ENCODE results near the gene FAM240A. TPM values are rescaled to one million over a fixed set of nuclear protein-coding genes. Genes with fewer than 3 reads are reported as not detected.
"Not testable (repeated sequence)": the region's sequence is repeated elsewhere in the genome, so short reads cannot be mapped to it uniquely, and the experiment has no call there.

The FAM240A gene
- not detected in 2 replicates for total RNA-seq (2014; rRNA removed; shearing (Covaris generic))

DNA sequence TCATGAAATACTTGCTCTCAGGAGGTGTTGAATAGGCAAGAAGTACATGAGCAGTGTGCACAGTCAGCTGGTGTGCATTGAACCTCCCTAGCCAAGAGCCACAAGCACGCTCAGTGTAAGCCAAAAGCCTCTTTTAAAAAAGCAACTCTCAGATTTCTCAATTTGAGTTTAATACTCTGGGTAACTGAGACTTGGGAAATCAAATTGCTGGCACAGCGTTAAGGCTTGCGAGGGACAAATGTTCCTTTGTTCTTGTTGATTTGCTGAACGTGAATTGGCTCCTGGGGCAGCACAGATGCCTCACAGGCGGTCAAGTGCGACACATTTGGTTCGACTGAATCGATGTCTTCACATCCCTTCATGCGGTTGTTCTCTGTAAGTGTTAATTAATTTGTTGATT is at the start of gene FAM240A:
TSS of gene FAM240A (plus strand) at position 202 of the 400 bp plus-strand sequence. CDS start at position 361, 159 bp downstream.
- no peaks in the 10 kb centered on the region for H3K9me3 ChIP-seq (replicated peaks)
- H3K4me1 ChIP-seq (replicated peaks), result no peaks in the 10 kb centered on the region
- no peak for DNase-seq (ENCODE audit: low read depth in 1 of 2, low spot score in 2 of 2)
- H3K27me3 ChIP-seq (replicated peaks), result no peaks in the 10 kb centered on the region
- no peaks in the 10 kb centered on the region for H3K36me3 ChIP-seq
- H3K27ac ChIP-seq, result no peak within 1 kb of the TSS
- H3K4me3 ChIP-seq, result no peak within 1 kb of the TSS

DNA sequence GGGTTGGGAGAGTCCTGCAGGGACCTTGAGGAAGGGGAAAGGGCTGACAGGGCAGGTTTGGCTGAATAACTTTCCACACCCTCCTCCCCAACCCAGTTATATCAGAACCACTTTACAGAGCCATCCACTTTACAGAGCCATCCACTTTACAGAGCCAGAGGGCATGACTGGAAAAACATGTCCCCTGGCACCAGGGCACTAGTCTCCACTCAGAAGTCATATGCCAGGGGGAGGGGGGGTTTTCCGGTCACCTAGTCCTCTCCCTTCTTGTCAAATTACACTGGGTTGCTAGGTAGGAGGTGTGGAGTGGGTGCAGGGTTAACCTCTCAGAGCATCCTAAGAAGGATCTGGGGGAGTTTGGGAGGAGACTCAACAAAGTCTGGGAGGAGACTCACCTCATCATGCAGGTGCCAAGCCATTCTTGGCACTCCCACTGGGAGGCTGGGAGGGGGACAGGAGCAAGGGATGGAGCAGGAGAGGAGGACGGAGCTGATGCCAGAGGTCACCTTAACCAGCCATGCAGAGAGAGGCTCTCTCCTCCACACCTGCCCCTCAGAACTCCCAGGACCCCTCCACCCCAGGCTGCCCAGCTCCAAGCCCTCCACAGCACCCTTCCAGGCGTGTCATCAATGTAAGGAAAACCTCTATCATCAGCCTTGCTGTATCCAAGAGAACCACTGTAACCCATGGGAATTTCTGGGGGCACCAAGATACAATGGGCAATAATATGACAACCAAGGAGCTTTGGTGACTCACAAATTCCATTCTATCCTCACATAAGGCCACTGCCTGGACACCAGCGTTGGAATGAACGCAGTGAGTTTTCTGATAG is 47.9 kb upstream of the FAM240A start:
- Histone ChIP-seq H3K27ac (peak overlapping the region; percentile 77), H3K27me3 (replicated peaks) (no peaks in the 10 kb centered on the region), H3K4me3 (no peak overlapping the region), H3K9me3 (replicated peaks) (no peaks in the 10 kb centered on the region), H3K4me1 (replicated peaks) (peaks cover 29% of the 10 kb centered on the region), H3K36me3 (no peaks in the 10 kb centered on the region)
- peak; percentile 63 to 64 for DNase-seq (ENCODE audit: low read depth in 1 of 2, low spot score in 2 of 2)

DNA sequence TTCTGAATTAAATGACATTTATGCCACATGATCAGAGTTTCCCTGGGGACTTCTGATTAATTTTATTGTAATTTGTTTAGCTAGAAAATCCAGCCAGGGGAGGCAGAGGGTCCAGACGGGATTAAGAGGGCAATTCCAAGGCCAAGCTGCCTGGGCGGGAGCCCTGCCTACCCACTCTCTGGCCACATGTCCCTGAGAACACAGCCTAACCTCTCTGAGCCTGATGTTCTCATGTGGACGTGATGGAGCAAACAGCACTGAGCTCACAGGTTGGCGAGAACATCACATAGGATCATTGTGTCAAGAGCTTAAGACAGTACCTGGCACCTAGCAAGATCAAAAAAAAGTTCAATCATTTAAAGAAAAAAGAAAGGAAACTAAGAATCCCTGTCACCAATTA is 47.2 kb upstream of the FAM240A start:
- Histone ChIP-seq H3K27me3 (replicated peaks) (no peaks in the 10 kb centered on the region), H3K36me3 (no peaks in the 10 kb centered on the region), H3K9me3 (replicated peaks) (no peaks in the 10 kb centered on the region), H3K4me3 (no peak overlapping the region), H3K4me1 (replicated peaks) (peaks cover 29% of the 10 kb centered on the region), H3K27ac (peak overlapping the region; percentile 77)
- DNase-seq (ENCODE audit: low read depth in 1 of 2, low spot score in 2 of 2), result no peak

DNA sequence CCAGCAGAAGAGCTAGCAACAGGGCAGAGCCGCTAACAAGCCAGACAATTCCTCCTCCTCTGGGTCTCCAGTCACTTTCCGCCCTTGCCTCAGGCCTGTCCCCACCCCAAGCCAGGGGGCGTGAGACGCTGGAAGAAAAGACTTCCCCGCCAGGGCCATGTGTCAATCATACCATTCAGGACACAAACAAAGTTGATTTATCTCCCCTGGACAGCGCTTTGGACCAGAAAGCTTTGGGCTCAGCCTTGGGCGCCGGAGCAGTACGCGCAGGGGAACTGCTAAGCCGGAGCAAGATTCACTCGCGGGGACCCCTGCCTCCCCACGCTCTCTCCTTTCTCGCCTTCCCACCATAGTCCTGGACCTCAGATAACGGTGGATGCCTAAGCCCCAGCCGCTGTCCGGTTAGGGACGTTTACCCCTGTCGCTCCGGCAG is 46.7 kb upstream of the FAM240A start:
- Histone ChIP-seq H3K4me1 (replicated peaks) (peaks cover 29% of the 10 kb centered on the region), H3K9me3 (replicated peaks) (no peaks in the 10 kb centered on the region), H3K27me3 (replicated peaks) (no peaks in the 10 kb centered on the region), H3K36me3 (no peaks in the 10 kb centered on the region), H3K4me3 (peak overlapping the region; percentile 31), H3K27ac (peak overlapping the region; percentile 77)
- no peak for DNase-seq (ENCODE audit: low read depth in 1 of 2, low spot score in 2 of 2)

DNA sequence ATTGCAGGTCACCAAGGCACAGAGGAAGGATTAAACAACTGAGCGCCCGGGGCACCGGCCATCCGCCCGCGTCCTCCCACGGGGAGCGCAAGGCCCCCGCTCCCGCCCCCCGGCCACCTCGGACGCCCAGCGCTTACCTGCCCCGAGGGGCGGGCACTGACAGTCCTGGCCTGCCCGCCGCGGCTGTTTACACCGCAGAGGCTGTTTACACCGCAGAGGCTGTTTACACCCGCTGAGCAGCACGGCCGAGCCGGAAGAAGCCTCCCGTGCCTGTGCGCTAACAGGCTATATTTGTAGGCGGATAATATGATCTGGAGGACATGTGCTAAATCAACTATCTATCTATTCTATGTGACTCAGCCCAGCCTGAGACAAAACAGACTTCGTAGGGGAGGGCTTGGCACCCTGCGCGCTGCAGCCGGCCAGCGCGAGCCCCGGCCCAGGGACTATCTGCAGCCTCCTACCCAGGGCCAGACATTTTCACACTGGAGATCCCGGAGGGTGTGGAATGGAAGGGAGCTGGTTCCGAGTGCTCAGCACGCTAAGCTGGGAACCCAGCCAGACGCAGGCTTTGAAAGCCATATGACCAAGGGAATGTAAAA is 46.2 kb upstream of the FAM240A start, which contains the start of gene LRRC2:
TSS of gene LRRC2 (minus strand) at position 263 of the 602 bp plus-strand sequence. CDS start 14,711 bp downstream, outside the sequence.
- peak in 1 of 2 experiments; percentile 30 for DNase-seq (ENCODE audit: low read depth in 1 of 2, low spot score in 2 of 2)
- H3K9me3 ChIP-seq (replicated peaks), result no peaks in the 10 kb centered on the region
- H3K4me3 ChIP-seq, result peak within 1 kb of the TSS; percentile 31
- no peaks in the 10 kb centered on the region for H3K27me3 ChIP-seq (replicated peaks)
- peak within 1 kb of the TSS; percentile 77 for H3K27ac ChIP-seq
- H3K36me3 ChIP-seq, result no peaks in the 10 kb centered on the region
- H3K4me1 ChIP-seq (replicated peaks), result peaks cover 29% of the 10 kb centered on the region

DNA sequence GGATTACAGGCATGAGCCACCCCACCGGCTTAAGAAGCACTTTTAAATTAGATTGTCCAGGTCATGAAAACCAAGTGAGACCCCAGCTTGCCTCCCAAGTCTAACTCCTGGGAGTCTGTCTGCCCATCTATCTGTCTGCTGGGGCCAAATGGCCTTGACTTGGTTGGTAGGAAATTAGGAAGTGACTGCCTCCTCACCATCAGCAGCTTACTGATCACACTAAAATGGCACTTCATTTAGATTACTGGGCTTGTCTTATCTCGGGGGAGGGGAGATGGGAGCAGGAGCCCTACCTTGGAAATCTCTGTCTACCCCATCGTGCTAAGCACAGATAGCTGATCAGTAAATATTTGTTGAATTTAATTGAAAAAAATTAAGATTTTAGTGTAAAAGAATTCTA is 40.6 kb upstream of the FAM240A start:
- no peak for DNase-seq (ENCODE audit: low read depth in 1 of 2, low spot score in 2 of 2)
- Histone ChIP-seq H3K9me3 (replicated peaks) (no peaks in the 10 kb centered on the region), H3K27ac (no peak overlapping the region), H3K36me3 (no peaks in the 10 kb centered on the region), H3K27me3 (replicated peaks) (no peaks in the 10 kb centered on the region), H3K4me1 (replicated peaks) (peaks cover under 1% of the 10 kb centered on the region; the same call in 1 of the 2 replicates), H3K4me3 (no peak overlapping the region)

DNA sequence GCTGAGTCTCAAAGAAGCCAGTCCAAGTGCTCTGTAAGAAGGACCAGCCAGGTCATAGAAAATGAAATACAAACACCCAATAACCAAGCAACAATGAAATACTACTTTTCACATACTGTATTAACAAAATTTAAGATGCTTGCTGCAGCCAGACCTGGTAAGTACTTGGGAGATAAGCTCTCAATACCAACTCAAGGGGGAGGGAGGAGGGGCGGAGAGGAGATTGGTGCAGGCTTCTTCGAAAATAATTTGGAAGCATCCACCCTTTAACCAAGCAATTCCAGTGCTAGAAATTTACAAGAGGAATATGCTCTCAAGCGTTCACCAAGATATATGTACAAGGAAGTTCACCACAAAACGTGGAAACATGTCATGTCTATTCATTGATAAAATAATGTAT is 38.6 kb upstream of the FAM240A start:
- Histone ChIP-seq H3K27ac (no peak overlapping the region), H3K4me1 (replicated peaks) (no peaks in the 10 kb centered on the region), H3K36me3 (no peaks in the 10 kb centered on the region), H3K4me3 (no peak overlapping the region), H3K27me3 (replicated peaks) (no peaks in the 10 kb centered on the region), H3K9me3 (replicated peaks) (no peaks in the 10 kb centered on the region)
- DNase-seq (ENCODE audit: low read depth in 1 of 2, low spot score in 2 of 2), result no peak

DNA sequence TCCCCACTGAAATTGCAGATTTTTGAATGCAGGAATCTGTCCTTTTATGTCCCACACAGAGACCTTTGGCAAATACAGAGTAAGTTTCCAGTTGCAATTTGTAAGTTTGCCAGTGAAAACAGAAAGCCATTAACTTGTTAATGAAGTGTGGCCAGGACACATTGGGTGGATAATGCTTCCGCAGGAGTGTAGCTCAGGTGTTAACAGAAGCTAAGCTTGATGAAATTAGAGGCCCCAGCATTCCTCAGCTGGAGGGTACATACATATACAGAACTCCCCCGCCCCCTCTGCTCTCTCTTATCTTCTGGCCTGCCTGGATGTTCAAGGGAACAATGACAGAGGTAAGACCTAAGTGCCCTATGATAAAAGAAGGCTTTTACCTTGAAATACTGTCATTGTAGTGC is 38.1 kb upstream of the FAM240A start:
- H3K4me1 ChIP-seq (replicated peaks), result no peaks in the 10 kb centered on the region
- H3K27me3 ChIP-seq (replicated peaks), result no peaks in the 10 kb centered on the region
- DNase-seq (ENCODE audit: low read depth in 1 of 2, low spot score in 2 of 2), result no peak
- no peaks in the 10 kb centered on the region for H3K9me3 ChIP-seq (replicated peaks)
- no peak overlapping the region for H3K4me3 ChIP-seq
- H3K27ac ChIP-seq, result no peak overlapping the region
- no peaks in the 10 kb centered on the region for H3K36me3 ChIP-seq

DNA sequence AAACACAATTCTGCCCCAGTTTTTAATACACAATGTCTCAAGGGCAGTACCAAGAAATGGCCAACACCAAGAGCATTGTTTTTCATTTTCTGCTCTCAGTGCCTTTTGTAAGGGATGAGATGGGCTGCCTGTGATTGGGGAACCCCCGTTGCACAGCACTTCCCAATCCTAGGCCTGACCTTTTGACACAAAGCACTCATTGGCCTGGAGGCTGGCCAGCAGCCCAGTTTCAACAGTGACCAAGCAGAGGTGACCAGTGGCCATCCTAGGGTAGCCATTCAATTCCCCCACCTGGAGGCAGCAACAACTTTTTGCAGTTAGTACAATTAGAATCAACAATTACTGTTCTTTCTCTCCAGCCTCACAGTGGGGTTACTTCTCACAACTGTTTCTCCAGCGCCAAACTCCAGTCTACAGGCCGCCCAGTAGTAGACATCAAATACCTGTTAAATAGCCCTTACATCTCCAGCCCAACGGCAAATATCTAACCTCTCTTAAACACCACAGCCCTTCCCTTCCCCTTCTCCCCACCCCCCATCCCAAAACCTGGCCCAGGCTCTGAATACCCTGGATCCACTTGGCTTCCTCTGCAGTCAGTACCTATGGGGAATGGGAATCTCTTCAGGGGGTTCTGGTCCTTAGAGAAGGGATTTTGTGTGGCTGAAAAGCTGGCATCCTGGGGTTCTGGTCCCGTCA is 37.3 kb upstream of the FAM240A start:
- Histone ChIP-seq H3K9me3 (replicated peaks) (no peaks in the 10 kb centered on the region), H3K27ac (no peak overlapping the region), H3K27me3 (replicated peaks) (no peaks in the 10 kb centered on the region), H3K4me3 (no peak overlapping the region), H3K4me1 (replicated peaks) (no peaks in the 10 kb centered on the region), H3K36me3 (no peaks in the 10 kb centered on the region)
- DNase-seq (ENCODE audit: low read depth in 1 of 2, low spot score in 2 of 2), result no peak

DNA sequence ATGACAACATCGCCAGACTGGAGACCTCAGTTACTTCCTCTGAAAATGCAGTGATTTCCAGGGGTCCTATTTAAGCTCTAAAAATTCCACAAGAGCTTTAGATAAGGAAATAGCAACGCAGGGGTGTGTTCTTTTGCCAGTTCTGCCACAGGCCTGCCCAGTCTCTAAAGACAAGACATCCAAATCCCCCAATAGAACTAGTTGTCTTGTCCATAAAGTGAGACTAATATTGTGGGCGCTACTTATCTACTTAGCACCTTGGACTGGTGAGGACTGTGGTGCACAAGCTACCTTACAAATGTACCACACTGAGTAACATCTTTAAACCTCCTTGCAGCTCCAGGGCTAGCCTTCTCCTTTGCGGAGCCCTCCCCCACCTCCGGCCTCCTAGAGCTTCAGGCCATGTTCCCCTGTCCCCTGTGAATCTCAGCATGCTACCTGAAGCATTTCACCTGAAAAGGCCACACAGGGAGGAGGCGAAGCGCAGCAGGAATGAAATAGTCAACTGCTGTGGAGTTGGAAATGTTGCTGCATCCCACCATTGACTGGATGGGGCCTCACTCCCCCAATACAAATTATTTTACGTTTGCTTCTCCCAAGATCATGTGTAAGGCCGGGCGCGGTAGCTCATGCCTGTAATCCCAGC is 36.6 kb upstream of the FAM240A start:
- H3K4me3 ChIP-seq, result no peak overlapping the region
- no peak overlapping the region for H3K27ac ChIP-seq
- H3K4me1 ChIP-seq (replicated peaks), result no peaks in the 10 kb centered on the region
- H3K27me3 ChIP-seq (replicated peaks), result no peaks in the 10 kb centered on the region
- no peaks in the 10 kb centered on the region for H3K36me3 ChIP-seq
- no peaks in the 10 kb centered on the region for H3K9me3 ChIP-seq (replicated peaks)
- no peak for DNase-seq (ENCODE audit: low read depth in 1 of 2, low spot score in 2 of 2)

DNA sequence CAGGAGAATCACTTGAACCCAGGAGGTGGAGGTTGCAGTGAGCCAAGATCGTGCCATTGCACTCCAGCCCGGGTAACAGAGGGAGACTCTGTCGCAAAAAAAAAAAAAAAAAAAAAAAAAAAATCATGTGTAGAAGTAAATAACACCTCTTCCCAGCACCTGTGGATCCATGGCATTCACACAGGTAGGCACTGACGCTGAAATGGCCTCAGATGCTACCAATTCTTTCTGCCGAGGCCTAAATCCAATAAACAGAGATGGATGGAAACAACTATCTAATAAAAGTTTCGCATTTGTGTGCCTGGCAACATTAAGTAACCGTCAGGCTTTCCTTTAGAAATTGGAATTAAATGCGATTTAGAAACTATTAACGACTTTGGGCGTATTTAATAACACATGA is 35.9 kb upstream of the FAM240A start:
- Histone ChIP-seq H3K9me3 (replicated peaks) (no peaks in the 10 kb centered on the region), H3K27me3 (replicated peaks) (no peaks in the 10 kb centered on the region), H3K4me1 (replicated peaks) (no peaks in the 10 kb centered on the region), H3K4me3 (no peak overlapping the region), H3K36me3 (no peaks in the 10 kb centered on the region), H3K27ac (no peak overlapping the region)
- no peak for DNase-seq (ENCODE audit: low read depth in 1 of 2, low spot score in 2 of 2)

DNA sequence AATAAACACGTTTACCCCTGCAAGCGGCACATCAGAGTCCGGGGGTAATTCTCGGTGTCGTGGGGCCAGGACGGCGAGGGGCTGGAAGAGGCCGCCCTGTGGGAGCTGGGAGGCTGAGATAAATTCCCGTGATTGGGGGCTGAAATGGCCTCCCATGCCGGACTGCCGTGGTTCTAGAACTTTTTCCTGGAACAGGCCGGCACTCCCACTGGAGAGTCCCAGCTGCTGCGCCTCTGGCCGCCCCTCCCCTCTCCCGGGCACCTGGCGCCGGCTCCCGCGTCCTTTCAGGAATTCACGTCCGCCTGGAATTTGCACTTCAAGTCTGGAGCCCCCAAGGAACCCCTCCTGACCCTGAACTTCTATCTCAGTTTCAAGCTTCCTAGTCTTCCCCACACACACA is 35.4 kb upstream of the FAM240A start:
- no peak overlapping the region for H3K27ac ChIP-seq
- no peaks in the 10 kb centered on the region for H3K9me3 ChIP-seq (replicated peaks)
- H3K36me3 ChIP-seq, result no peaks in the 10 kb centered on the region
- no peaks in the 10 kb centered on the region for H3K27me3 ChIP-seq (replicated peaks)
- no peaks in the 10 kb centered on the region for H3K4me1 ChIP-seq (replicated peaks)
- no peak overlapping the region for H3K4me3 ChIP-seq
- DNase-seq (ENCODE audit: low read depth in 1 of 2, low spot score in 2 of 2), result no peak

DNA sequence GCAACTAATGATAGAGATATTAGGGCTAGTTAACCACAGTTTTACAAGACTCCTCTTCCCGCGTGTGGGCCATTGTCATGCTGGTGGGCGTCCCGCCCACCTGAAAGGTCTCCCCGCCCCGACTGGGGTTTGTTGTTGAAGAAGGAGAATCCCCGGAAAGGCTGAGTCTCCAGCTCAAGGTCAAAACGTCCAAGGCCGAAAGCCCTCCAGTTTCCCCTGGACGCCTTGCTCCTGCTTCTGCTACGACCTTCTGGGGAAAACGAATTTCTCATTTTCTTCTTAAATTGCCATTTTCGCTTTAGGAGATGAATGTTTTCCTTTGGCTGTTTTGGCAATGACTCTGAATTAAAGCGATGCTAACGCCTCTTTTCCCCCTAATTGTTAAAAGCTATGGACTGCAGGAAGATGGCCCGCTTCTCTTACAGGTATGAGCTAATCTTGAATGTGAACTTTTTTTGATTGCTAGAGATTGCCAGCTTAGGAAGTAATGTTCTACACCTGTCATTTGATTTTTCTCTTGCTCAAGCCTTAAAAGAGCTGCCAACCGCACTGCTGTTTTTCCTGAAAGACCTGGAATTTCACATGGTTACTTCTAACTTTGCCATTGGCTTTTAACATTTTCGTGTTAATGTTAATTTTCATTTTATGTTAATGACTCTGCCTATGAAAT is 34.6 kb upstream of the FAM240A start:
- not testable (repeated sequence) for H3K4me1 ChIP-seq (replicated peaks); H3K9me3 ChIP-seq (replicated peaks); DNase-seq (ENCODE audit: low read depth in 1 of 2, low spot score in 2 of 2); H3K4me3 ChIP-seq; H3K36me3 ChIP-seq; H3K27ac ChIP-seq; H3K27me3 ChIP-seq (replicated peaks)

Data from SJSA1 (cell line).